ENCODE results near the gene WASHC2A.
"Not testable (repeated sequence)": the region's sequence is repeated elsewhere in the genome, so short reads cannot be mapped to it uniquely, and the experiment has no call there.

GRCh38 chr10:50035337-50035736 lies 32.4 kb upstream of the WASHC2A start:
- not testable (repeated sequence) for TF ChIP-seq POLR2AphosphoS5 (IDR thresholded peaks at IDR 0.05; ENCODE audit: borderline replicate concordance, low read depth, low read length); EZH2 (IDR thresholded peaks at IDR 0.05)
